SU-DHL-6 (cell line): ENCODE measurements around the gene PLAAT5.

Source experiments
- H2AFZ ChIP-seq: fragments of 200-600 bp; sonication (generic); 2 replicates; pipeline ENCODE4 v1.6.1; 2014; ENCODE audit warnings: low read depth, mild to moderate bottlenecking, moderate library complexity, mixed read lengths, antibody characterized with exemption, low read length; ENCODE audit not compliant: severe bottlenecking
- H3F3A ChIP-seq: fragments of 200-600 bp; shearing (Covaris generic); 2 replicates; pipeline ENCODE4 v1.6.0; 2016; ENCODE audit warnings: antibody characterized with exemption, mild to moderate bottlenecking; ENCODE audit not compliant: insufficient read depth
- H3K27ac ChIP-seq: fragments of 200-600 bp; sonication (generic); 2 replicates; pipeline ENCODE4 v1.5.1; 2016; ENCODE audit warnings: low read depth, mild to moderate bottlenecking, low read length, moderate library complexity, mixed read lengths
- H3K27me3 ChIP-seq: fragments of 200-600 bp; sonication (generic), shearing (Covaris generic); 2 replicates; pipeline ENCODE4 v1.6.0; 2014; ENCODE audit warnings: mild to moderate bottlenecking, low read length
- H3K36me3 ChIP-seq: fragments of 200-600 bp; sonication (generic); 2 replicates; pipeline ENCODE4 v1.6.1; 2014; ENCODE audit warnings: mild to moderate bottlenecking, low read length, mixed read lengths
- H3K4me2 ChIP-seq: fragments of 300-600, 200-600 bp; shearing (Covaris generic), sonication (generic); 2 replicates; pipeline ENCODE4 v1.6.0; 2014; ENCODE audit warnings: low read length, low read depth, mild to moderate bottlenecking; ENCODE audit not compliant: poor library complexity, severe bottlenecking
- H3K4me3 ChIP-seq: fragments of 200-600 bp; sonication (generic); 2 replicates; pipeline ENCODE4 v1.5.1; 2014; ENCODE audit warnings: antibody characterized with exemption, low read length, mild to moderate bottlenecking, mixed read lengths; ENCODE audit not compliant: insufficient read depth, poor library complexity, severe bottlenecking
- H3K79me2 ChIP-seq: fragments of 200-600 bp; sonication (generic); 2 replicates; pipeline ENCODE4 v1.6.1; 2014; ENCODE audit warnings: mild to moderate bottlenecking, low read length, moderate library complexity; ENCODE audit not compliant: insufficient read depth
- H3K9ac ChIP-seq: fragments of 200-600 bp; sonication (generic); 2 replicates; pipeline ENCODE4 v1.7.0; 2014; ENCODE audit warnings: mild to moderate bottlenecking, low read length
- H3K9me2 ChIP-seq: fragments of 200-600 bp; sonication (generic); replicated peaks from 2 replicates; pipeline ENCODE4 v1.6.1; 2014; ENCODE audit warnings: low read length; ENCODE audit not compliant: insufficient read depth
- H3K9me3 ChIP-seq: fragments of 200-600 bp; sonication (generic); 2 replicates; pipeline ENCODE4 v1.6.1; 2014; ENCODE audit warnings: low read length, mixed read lengths; ENCODE audit not compliant: insufficient read depth
- H4K20me1 ChIP-seq: fragments of 200-600 bp; sonication (generic); 2 replicates; pipeline ENCODE4 v1.6.1; 2014; ENCODE audit warnings: low read depth, mild to moderate bottlenecking, antibody characterized with exemption, low read length, moderate library complexity, mixed read lengths
- CTCF ChIP-seq: fragments of 200-600 bp; sonication (generic); IDR thresholded peaks from one replicate; pipeline ENCODE4 v1.5.1; 2017; ENCODE audit warnings: antibody characterized with exemption, mild to moderate bottlenecking, low read length, moderate library complexity; ENCODE audit not compliant: insufficient read depth, poor library complexity, severe bottlenecking
- EZH2phosphoT487 ChIP-seq: fragments of 200-600 bp; sonication (generic), shearing (Covaris generic); conservative IDR thresholded peaks from 2 replicates; pipeline ENCODE4 v1.6.1; 2018; ENCODE audit warnings: mild to moderate bottlenecking, antibody characterized with exemption, low read length, moderate library complexity, mixed read lengths

The PLAAT5 gene

DNA sequence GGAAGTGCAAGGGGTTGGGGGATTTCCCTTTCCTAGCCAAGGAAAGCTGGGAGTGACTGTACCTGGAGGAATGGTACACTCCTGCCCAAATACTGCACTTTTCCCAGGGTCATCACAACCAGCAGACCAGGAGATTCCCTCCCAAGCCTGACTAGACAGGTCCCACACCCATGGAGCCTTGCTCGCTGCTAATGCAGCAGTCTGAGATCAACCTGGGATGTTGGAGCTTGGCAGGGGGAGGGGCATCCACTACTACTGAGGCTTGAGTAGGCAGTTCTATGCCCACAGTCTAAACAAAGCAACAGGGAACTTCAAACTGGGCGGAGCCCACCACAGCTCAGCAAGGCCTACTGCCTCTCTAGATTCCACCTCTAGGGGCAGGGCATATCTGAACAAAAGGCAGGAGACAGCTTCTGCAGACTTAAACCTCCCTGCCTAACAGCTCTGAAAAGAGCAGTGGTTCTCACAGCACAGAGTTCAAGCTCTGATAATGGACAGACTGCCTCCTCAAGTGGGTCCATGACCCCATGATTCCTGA is 62.9 kb downstream of the PLAAT5 start:
- no peaks in the 10 kb centered on the region for H4K20me1 ChIP-seq
- H3K4me3 ChIP-seq, result no peak overlapping the region
- no peaks in the 10 kb centered on the region for H3K27me3 ChIP-seq
- no peak overlapping the region for H3K9ac ChIP-seq
- H3K9me3 ChIP-seq, result no peaks in the 10 kb centered on the region
- no peak for TF ChIP-seq CTCF
- no peak for TF ChIP-seq EZH2phosphoT487
- no peaks in the 10 kb centered on the region for H3K9me2 ChIP-seq
- no peaks in the 10 kb centered on the region for H3K36me3 ChIP-seq
- no peaks in the 10 kb centered on the region for H3K79me2 ChIP-seq
- no peaks in the 10 kb centered on the region for H3F3A ChIP-seq
- no peak overlapping the region for H3K4me2 ChIP-seq
- no peak overlapping the region for H2AFZ ChIP-seq
- H3K27ac ChIP-seq, result no peak overlapping the region

- TF ChIP-seq EZH2phosphoT487 (no peak), CTCF (no peak)
- Histone ChIP-seq H3K4me2 (no peak overlapping the region), H3K9me3 (no peaks in the 10 kb centered on the region), H3K9ac (no peak overlapping the region), H3K9me2 (no peaks in the 10 kb centered on the region), H3K36me3 (no peaks in the 10 kb centered on the region), H2AFZ (no peak overlapping the region), H3K79me2 (no peaks in the 10 kb centered on the region), H3F3A (no peaks in the 10 kb centered on the region), H3K27ac (no peak overlapping the region), H3K27me3 (no peaks in the 10 kb centered on the region), H4K20me1 (no peaks in the 10 kb centered on the region), H3K4me3 (no peak overlapping the region)
These were observed 73.7 kb downstream of the PLAAT5 start for GRCh38 chr11:63417174-63417852.
